ENCODE data around the gene UQCRC1.
"Not testable (repeated sequence)": the region's sequence is repeated elsewhere in the genome, so short reads cannot be mapped to it uniquely, and the experiment has no call there.

Gene UQCRC1

DNA sequence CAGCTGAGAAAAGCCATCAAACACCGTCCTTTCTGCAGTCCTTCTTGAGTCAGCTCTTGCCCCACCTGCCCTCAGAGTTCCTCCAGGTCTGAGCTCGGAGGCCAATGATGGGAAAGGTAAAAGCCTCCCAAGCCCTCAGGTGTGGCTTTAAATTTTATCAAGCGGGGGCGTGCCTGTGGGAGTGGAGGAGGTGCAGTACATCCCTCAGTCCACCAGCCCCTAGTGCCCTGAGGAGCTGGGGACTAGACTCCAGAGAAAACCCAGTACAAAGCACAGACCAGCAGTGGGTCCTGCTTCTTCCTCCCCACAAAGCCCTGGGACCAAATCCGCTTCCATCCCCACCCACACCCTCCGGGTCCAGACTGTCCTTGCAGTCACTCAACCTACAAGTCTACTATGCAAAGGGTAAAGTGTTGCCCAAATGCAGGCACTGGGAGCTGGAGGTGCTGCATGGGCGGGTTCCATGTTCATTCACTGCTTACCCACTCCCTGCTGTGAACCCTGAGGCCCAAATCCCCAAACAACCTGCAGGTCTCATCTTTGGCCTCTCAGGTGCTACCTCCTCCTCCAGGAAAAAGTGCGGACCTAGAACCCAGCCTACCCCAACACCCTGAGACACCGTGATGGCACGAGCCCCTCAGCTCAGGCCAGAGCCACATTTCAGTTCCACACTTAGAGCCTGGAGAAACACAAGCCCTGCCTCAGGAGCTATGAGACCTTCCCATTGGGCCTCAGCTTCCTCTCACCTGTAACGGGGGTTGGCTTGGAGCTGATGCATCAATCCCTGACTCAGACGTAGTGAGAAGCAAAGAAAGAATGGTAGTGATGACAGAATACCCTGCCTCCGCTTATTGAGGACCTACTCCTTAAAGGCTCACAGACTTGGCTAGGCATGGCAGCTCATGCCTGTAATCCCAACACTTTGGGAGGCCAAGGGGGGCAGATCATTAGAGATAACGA lies 55.3 kb downstream of the UQCRC1 start:
- no peak for DNase-seq

DNA sequence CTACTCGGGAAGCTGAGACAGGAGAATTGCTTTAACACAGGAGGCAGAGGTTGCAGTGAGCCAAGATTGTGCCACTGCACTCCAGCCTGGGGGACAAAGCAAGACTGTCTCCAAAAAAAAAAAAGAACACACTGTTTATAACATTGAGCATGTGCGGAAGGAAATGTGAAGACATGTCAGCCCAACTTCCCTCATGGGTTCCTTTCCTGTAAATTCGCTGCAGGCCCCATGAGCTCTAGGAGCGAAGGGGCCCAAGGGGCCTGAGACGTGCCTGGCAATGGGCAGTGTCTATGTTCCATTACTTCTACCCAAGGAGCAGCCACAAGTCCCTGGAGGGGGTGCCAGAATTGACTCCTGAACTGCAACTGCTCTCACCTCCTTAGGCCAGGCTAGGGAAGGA lies 56.1 kb downstream of the UQCRC1 start:
- DNase-seq, result no peak

DNA sequence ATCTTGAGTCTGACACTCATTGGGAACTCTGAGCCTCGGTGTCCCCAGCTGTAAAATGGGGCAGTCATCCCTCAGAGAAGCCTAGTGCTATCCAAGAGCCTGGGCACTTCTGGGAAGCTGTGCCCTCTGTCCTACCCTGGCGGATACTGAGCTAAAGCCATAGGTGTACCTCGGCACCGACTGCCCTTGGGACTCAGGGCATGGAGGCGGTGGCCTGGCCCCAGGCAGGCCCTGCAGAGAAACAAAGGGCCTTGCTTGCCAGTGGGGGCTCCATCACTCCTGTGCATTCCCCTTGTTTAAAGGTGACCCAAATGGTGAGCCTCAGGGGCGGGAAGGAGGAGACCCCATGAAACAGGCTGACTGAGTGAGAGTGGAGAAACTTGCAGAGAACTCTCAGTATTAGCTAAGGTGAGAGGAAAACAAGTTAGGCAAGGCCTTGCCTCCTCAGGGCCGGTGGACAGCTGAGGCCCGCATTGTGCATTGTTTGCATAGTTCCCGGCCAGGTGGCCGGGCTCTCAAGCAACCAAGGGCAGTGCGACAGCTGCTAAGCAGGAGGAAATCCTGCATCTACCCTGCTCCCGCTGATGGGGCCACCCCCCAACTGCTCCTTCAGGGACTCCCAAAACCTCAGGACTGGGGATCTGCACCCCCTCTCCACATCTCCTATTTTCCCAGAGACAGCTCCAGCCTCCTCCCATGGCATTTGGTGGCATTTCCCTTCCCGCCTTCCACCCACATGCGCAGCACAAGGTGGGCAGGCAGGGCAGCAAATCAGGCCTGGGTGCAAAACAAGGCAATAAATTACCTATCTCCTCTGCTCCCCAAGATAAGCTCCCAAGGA lies 57.1 kb downstream of the UQCRC1 start:
- no peak for DNase-seq

DNA sequence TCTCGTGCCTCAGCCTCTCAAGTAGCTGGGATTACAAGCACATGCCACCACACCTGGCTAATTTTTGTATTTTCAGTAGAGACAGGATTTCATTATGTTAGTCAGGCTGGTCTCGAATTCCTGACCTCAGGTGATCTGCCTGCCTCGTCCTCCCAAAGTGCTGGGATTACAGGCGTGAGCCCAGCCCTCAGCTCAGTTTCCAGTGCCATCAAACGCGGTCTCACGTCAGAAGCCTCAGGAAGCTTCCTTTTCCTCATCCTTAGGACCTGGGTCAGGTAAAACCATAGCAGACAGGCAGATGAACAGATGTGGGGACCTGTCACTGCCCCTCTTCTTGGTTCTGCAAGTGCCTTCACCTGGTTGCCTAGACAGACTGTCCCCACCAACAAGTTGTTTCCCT lies 57.8 kb downstream of the UQCRC1 start:
- not testable (repeated sequence) for DNase-seq
